GM04504 (cell line): ENCODE results near the gene ELAVL1.
"Not testable (repeated sequence)": the region's sequence is repeated elsewhere in the genome, so short reads cannot be mapped to it uniquely, and the experiment has no call there.

Source experiments
- DNase-seq: peaks from one replicate; pipeline ENCODE4 v3.0.0-alpha.2; 2012; ENCODE audit warnings: low read depth

ELAVL1 gene

GRCh38 chr19:8005534-8006256 is at the start of gene ELAVL1:
Gene ELAVL1, minus strand, starts transcription at chr19:8005641. Its CDS starts 13,826 bp downstream, at chr19:7991815.
- DNase-seq: peak; percentile 75

- no peak for DNase-seq
Measured at GRCh38 chr19:8054169-8054568, 48.7 kb upstream of the ELAVL1 start.

DNA sequence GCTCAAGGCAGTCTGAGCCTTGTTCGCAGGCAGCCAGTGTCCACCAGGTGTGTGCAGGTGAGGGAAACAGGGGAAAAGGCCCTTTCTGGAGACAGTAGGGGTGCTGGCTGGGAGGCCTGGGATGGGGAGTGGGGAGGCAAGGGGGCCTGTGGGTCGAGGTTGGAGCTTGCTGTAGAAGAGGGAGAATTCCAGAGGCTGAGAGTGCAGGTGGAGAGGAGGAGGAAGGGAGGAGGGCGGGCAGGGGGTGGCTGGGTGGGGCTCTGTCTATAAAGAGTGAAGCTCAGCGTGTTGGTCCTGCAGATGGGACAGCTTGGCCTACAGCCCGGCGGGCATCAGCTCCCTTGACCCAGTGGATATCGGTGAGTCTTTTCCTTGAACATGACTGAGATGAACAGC is 47.0 kb upstream of the ELAVL1 start, which contains the start of gene CCL25:
TSS of gene CCL25 (plus strand) at position 297 of the 396 bp plus-strand sequence. CDS start 290 bp downstream, outside the sequence.
- DNase-seq: no peak

DNA sequence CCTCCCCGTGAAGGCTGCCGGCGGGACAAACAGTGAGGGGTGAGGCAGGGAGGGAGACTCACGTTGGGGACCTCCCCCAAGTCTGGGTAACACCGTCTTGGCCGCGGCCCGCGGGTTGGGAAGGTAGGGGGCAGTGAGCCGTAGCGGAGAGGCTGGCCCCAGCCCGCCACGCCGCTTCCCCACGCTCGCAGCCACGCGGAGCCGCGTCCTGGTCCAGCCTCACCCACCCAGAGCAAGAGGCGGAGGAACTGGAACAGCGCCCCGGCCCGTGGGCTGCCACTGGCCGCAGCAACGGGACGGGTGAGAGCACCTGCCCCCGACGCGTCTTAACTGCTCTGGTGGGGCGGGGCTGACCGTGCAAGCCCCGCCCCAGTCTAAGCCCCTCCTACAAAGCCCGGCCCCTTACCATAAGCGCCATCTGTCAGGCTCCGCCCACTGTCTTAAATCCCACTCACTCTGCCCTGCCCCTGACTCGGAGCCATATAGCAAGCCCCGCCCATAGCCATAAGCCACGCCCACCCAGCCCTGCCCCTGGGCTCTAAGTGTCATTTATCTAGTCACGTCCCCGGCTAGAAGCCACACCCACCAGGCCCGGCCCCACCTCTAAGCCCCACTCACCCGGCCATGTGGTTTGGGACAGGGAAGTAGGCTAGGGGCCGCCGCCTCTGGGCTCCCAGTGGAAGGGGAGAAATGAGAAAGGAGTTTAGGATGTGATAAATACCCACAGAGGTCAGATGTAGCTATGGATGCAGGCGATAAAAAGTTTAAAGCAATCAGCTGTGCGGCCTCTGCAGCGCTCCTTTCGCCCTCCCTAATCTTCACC is 45.0 kb upstream of the ELAVL1 start:
- DNase-seq: no peak

DNA sequence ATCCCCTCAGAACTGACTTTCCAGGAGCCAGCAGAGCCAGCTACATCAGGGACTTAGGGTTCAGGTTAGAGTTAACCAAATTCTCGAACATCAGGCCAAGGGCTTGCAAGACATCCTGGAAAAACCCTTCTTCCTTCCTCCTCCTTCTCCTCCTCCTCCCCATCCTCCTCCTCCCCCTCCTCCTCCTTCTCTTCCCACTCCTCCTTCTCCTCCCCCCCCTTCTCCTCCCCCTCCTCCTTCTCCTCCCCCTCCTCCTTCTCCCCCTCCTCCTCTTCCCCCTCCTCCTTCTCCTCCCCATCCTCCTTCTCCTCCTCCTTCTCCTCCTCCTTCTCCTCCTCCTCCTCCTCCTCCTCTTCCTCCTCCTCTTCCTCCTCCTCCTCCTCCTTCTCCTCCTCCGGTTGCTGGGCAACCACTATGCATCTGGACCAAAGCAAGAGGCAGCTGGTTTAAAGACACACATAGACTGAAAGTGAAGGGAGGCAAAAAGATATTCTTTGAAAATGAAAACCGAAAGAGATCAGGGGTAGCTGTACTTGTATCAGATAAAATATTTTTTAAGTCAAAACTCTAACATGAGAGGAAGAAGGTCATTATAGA is 41.2 kb upstream of the ELAVL1 start:
- DNase-seq: no peak

GRCh38 chr19:8045872-8046568 is 40.6 kb upstream of the ELAVL1 start:
- DNase-seq: no peak

DNA sequence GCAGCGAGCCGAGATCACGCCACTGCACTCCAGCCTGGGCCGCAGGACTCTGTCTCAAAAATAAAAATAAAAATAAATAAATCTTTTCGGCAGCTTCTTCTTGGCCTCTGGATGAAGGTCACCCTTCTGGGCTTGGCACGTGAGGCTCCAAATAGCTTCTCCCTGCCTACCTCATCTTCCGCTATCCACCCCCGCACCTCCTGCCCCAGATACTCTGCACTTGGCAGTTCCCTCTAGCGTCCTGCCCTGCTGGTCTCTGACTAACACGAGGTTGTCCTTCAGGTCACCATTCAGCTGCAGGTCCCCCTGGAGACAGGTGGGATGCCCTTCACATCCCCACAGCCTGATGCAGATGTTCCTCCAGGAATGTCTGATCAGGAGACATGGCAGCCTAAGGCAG is 38.6 kb upstream of the ELAVL1 start:
- no peak for DNase-seq

- DNase-seq: no peak
Measured at GRCh38 chr19:8042900-8043299, 37.5 kb upstream of the ELAVL1 start.

DNA sequence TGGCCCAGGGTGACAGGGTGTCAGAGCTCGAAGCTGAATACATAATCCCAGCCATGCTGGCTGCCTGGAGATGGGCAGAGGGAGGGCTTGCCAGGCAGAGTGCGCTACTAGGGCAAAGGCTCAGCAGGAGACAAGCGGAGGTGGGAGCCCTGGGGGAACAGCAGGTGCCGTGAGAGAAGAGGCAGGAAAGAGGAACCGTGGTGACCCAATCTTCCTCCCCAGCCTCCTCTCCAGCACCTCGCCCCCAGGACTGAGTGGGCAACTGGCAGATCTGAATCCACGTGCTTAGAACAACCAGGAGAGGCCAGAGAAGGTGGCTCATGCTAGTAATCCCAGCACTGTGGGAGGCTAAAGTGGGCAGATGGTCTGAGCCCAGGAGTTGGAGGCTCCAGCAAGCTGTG is 36.1 kb upstream of the ELAVL1 start:
- DNase-seq: no peak

DNA sequence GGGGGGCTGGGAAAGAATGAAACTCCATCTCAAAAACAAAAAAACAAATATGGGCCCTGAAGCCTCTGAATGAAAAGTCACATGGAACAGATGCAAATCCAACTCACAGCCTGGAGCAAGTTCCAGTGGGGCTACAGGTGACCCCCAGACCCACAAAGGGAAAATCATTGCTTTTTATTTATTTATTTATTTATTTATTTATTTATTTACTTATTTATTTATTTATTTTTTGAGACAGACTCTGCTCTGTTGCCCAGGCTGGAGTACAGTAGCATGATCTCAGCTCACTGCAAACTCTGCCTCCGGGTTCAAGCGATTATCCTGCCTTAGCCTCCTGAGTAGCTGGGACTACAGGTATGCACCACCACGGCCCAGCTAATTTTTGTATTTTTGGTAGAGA is 33.8 kb upstream of the ELAVL1 start:
- DNase-seq: no peak

- DNase-seq: no peak
Measured at GRCh38 chr19:8038815-8039214, 33.4 kb upstream of the ELAVL1 start.

- DNase-seq: no peak
Measured at GRCh38 chr19:8036434-8037099, 31.1 kb upstream of the ELAVL1 start.

- DNase-seq: no peak
Measured at GRCh38 chr19:8034178-8034525, 28.7 kb upstream of the ELAVL1 start.

DNA sequence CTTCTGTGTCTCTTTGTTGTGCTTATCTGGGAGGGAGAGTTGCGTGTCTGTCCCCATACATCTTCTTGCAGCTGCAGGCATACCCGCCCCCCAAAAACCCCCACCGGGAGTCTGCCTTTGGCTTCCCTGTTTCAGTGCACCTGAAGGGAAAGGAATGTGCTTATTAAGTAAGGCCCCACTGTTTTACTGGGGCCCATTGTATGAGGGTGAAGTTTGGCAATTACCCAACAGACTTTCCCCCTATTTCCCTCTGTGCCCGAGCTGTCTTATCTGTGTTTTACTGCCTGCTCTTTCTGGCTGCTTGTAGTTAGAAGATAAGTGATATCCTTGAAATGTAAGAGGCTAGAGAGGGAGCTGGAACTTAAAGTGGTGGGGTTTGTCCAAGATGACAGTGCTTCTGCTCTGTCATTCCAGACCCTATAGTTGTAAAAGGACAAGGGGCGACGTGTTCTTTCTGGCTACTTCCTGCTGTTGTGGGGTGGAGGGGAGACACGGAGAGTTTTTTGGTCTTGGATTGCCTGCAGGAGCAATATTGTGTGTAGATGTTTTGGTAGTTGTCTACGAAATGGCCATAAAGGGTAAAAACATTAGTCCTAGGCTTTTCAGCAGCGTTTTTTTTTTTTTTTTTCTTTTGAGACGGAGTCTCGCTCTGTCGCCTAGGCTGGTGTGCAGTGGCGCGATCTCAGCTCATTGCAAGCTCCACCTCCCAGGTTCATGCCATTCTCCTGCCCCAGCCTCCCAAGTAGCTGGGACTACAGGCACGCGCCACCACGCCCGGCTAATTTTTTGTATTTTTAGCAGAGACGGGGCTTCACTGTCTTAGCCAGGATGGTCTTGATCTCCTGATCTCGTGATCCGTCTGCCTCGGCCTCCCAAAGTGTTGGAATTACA is 28.1 kb upstream of the ELAVL1 start:
- not testable (repeated sequence) for DNase-seq

DNA sequence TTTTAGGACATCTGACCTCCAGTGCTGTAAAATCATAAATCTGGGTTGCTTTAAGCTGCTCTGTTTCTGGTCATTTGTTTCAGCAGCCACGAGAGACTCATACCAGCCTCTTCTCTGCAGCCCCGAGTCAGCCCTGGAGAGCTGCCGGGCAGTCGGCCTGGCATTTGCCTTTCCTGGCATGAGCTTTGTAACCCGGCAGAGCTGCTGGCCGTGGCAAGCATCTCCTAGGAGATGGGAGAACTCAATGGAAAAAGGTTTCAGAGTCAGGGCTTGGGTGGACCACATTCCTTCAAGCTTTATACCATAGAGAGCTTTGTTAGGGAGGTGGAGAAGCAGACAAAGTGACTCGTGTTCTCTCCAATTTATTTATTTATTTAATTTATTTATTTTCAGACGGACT is 25.5 kb upstream of the ELAVL1 start:
- no peak for DNase-seq

DNA sequence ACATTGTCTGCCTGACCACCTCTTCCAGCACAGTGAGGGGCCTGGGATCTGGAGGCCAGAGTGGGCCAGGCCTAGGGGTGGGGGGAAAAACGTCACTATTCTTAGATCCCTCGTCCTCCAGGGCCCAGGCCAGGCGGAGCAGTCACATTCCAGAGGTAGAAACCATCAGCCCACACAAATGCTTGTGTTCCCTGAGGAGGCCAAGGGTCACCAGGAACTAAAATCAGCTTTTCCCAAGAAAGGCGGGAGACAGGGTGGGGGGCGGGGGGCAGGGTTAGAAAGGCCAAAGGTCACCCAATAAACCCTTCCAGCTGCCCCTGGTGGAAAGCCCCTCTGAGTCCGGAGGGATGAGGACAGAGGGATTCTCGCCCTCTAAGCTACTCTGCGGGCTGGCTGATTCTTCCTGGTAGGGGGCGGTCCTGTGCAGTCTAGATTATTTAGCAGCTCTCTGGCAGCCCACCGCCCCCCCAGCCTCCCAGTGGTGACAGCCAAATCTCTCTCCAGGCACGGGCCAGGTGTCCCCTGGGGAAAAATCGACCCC is 23.6 kb upstream of the ELAVL1 start:
- DNase-seq: no peak

GRCh38 chr19:8025316-8025715 is 19.9 kb upstream of the ELAVL1 start:
- no peak for DNase-seq

- not testable (repeated sequence) for DNase-seq
Measured at GRCh38 chr19:8024256-8024655, 18.8 kb upstream of the ELAVL1 start.

DNA sequence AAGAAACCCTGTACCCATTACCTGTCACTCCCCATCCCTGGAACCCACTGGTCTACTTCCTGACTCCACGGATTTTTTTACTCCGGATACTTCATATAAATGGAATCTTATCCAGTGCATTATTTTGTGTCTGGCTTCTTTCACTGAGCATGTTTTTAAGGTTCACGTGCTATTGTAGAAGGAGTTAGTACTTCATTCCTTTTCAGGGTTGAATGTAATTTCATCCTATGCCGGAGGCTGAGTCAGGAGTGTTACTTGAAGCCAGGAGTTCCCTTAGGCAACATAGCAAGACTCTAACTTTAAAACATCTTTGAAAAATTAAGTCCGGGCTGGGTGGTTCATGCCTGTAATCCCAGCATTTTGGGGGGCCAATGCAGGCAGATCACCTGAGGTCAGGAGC is 17.9 kb upstream of the ELAVL1 start:
- no peak for DNase-seq

- no peak for DNase-seq
Measured at GRCh38 chr19:8022275-8022674, 16.8 kb upstream of the ELAVL1 start.

DNA sequence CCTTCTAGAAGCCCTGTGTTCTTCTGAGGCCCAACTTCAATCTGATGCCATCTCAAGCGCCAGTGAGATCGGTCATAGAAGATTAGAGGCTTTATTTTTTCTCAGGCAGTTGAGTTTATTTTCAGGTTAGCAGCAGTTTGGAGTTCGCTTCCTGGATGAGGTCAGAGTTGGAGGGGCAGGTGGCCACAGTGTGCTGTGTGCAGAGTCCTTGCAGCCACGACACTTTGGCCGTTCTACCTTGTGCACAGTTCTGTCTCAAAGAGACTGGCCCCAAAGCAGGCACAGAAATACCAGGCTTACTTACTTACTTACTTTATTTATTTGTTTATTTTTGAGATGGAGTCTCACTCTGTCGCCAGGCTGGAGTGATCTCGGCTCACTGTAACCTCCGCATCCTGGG is 15.9 kb upstream of the ELAVL1 start:
- DNase-seq: no peak
